Right lobe of liver (tissue), 4 donors: Measurements from ENCODE around the gene SLC4A4.

Experiments used
- CTCF ChIP-seq, 4 donors: fragments of 200-600 bp in 3 of 4; fragments of 450-650 bp in 1 of 4; IDR thresholded peaks; one replicate each; pipeline versions ENCODE4 v1.5.1 to v1.8.0; 2016 to 2022; ENCODE audit warnings: antibody characterized with exemption in 4 of 4, mild to moderate bottlenecking in 2 of 4
- POLR2A ChIP-seq: fragments of 450-650 bp; IDR thresholded peaks from one replicate; pipeline ENCODE4 v1.6.1; 2017; ENCODE audit warnings: antibody characterized with exemption, mild to moderate bottlenecking
- donor health status: DM: no; HTN: no; CAD: no.
- donor health status: DM: no; HTN: no; CAD: no.
- donor health status: DM: no; HTN: yes; CAD: no.

GRCh38 chr4:71520850-71521249, 182.0 kb downstream of the SLC4A4 start:
- no peak for TF ChIP-seq CTCF (IDR thresholded peaks at IDR 0.05)
- no peak for TF ChIP-seq POLR2A
